ENCODE data around the gene EDARADD.

EDARADD gene

GRCh38 chr1:236516929-236517704, 123.0 kb downstream of the EDARADD start:
- DNase-seq = no peak
- H3K4me1 Mint-ChIP-seq (ENCODE audit: low read depth) = peaks cover 21% of the 10 kb centered on the region
- H3K9me3 Mint-ChIP-seq = no peaks in the 10 kb centered on the region
- peak overlapping the region; percentile 54 for H3K4me3 Mint-ChIP-seq
- no peaks in the 10 kb centered on the region for H3K36me3 Mint-ChIP-seq (ENCODE audit: low read depth)
- no peaks in the 10 kb centered on the region for H3K27me3 Mint-ChIP-seq
- H3K27ac Mint-ChIP-seq = peak overlapping the region; percentile 69

GRCh38 chr1:236518322-236518721, 124.2 kb downstream of the EDARADD start:
- H3K4me1 Mint-ChIP-seq (ENCODE audit: low read depth) = peaks cover 28% of the 10 kb centered on the region
- H3K27me3 Mint-ChIP-seq = no peaks in the 10 kb centered on the region
- no peaks in the 10 kb centered on the region for H3K9me3 Mint-ChIP-seq
- no peak for DNase-seq
- H3K4me3 Mint-ChIP-seq = no peak overlapping the region
- no peaks in the 10 kb centered on the region for H3K36me3 Mint-ChIP-seq (ENCODE audit: low read depth)
- H3K27ac Mint-ChIP-seq = no peak overlapping the region

- no peak for DNase-seq
- no peak overlapping the region for H3K27ac Mint-ChIP-seq
- peaks cover 15% of the 10 kb centered on the region for H3K36me3 Mint-ChIP-seq (ENCODE audit: low read depth)
- no peaks in the 10 kb centered on the region for H3K9me3 Mint-ChIP-seq
- H3K4me1 Mint-ChIP-seq (ENCODE audit: low read depth) = peaks cover 39% of the 10 kb centered on the region
- H3K4me3 Mint-ChIP-seq = no peak overlapping the region
- H3K27me3 Mint-ChIP-seq = no peaks in the 10 kb centered on the region
Observed at GRCh38 chr1:236520445-236521005, 126.4 kb downstream of the EDARADD start.

GRCh38 chr1:236522937-236523703, 129.0 kb downstream of the EDARADD start:
- H3K36me3 Mint-ChIP-seq (ENCODE audit: low read depth) = peaks cover 32% of the 10 kb centered on the region
- no peaks in the 10 kb centered on the region for H3K9me3 Mint-ChIP-seq
- H3K4me1 Mint-ChIP-seq (ENCODE audit: low read depth) = peaks cover 31% of the 10 kb centered on the region
- H3K4me3 Mint-ChIP-seq = peak overlapping the region; percentile 93
- DNase-seq = peak; percentile 40
- H3K27me3 Mint-ChIP-seq = no peaks in the 10 kb centered on the region
- peak overlapping the region; percentile 99 for H3K27ac Mint-ChIP-seq

GRCh38 chr1:236523704-236524141, 129.6 kb downstream of the EDARADD start, which contains the start of gene LGALS8:
Gene LGALS8 (plus strand): TSS chr1:236523982. CDS start chr1:236526071, 2,089 bp downstream.
- DNase-seq = peak; percentile 92
- H3K4me3 Mint-ChIP-seq = peak within 1 kb of the TSS; percentile 93
- H3K27ac Mint-ChIP-seq = peak within 1 kb of the TSS; percentile 99
- H3K4me1 Mint-ChIP-seq (ENCODE audit: low read depth) = peaks cover 32% of the 10 kb centered on the region
- H3K36me3 Mint-ChIP-seq (ENCODE audit: low read depth) = peaks cover 34% of the 10 kb centered on the region
- H3K27me3 Mint-ChIP-seq = no peaks in the 10 kb centered on the region
- no peaks in the 10 kb centered on the region for H3K9me3 Mint-ChIP-seq

- peak overlapping the region; percentile 99 for H3K27ac Mint-ChIP-seq
- H3K9me3 Mint-ChIP-seq = no peaks in the 10 kb centered on the region
- H3K4me1 Mint-ChIP-seq (ENCODE audit: low read depth) = peaks cover 36% of the 10 kb centered on the region
- peaks cover 39% of the 10 kb centered on the region for H3K36me3 Mint-ChIP-seq (ENCODE audit: low read depth)
- peak; percentile 77 for DNase-seq
- H3K4me3 Mint-ChIP-seq = peak overlapping the region; percentile 93
- H3K27me3 Mint-ChIP-seq = no peaks in the 10 kb centered on the region
Observed at GRCh38 chr1:236524142-236524894, 130.2 kb downstream of the EDARADD start.

- Mint-ChIP-seq H3K9me3 (no peaks in the 10 kb centered on the region), H3K27me3 (no peaks in the 10 kb centered on the region), H3K36me3 (ENCODE audit: low read depth) (peaks cover 39% of the 10 kb centered on the region), H3K4me1 (ENCODE audit: low read depth) (peaks cover 36% of the 10 kb centered on the region), H3K27ac (peak overlapping the region; percentile 99), H3K4me3 (peak overlapping the region; percentile 93)
- DNase-seq = no peak
Observed at GRCh38 chr1:236524895-236525184, 130.8 kb downstream of the EDARADD start.

GRCh38 chr1:236526079-236526478, 132.0 kb downstream of the EDARADD start:
- Mint-ChIP-seq H3K4me1 (ENCODE audit: low read depth) (peaks cover 44% of the 10 kb centered on the region), H3K9me3 (no peaks in the 10 kb centered on the region), H3K27ac (no peak overlapping the region), H3K27me3 (no peaks in the 10 kb centered on the region), H3K36me3 (ENCODE audit: low read depth) (peaks cover 51% of the 10 kb centered on the region), H3K4me3 (no peak overlapping the region)
- no peak for DNase-seq

- peak overlapping the region; percentile 42 for H3K27ac Mint-ChIP-seq
- H3K27me3 Mint-ChIP-seq = no peaks in the 10 kb centered on the region
- DNase-seq = no peak
- peaks cover 68% of the 10 kb centered on the region for H3K36me3 Mint-ChIP-seq (ENCODE audit: low read depth)
- H3K9me3 Mint-ChIP-seq = no peaks in the 10 kb centered on the region
- H3K4me3 Mint-ChIP-seq = no peak overlapping the region
- peaks cover 57% of the 10 kb centered on the region for H3K4me1 Mint-ChIP-seq (ENCODE audit: low read depth)
Observed at GRCh38 chr1:236530286-236530685, 136.2 kb downstream of the EDARADD start.

GRCh38 chr1:236530959-236531358, 136.9 kb downstream of the EDARADD start:
- Mint-ChIP-seq H3K27ac (no peak overlapping the region), H3K9me3 (no peaks in the 10 kb centered on the region), H3K4me1 (ENCODE audit: low read depth) (peaks cover 61% of the 10 kb centered on the region), H3K36me3 (ENCODE audit: low read depth) (peaks cover 72% of the 10 kb centered on the region), H3K4me3 (no peak overlapping the region), H3K27me3 (no peaks in the 10 kb centered on the region)
- no peak for DNase-seq

GRCh38 chr1:236532850-236533249, 138.8 kb downstream of the EDARADD start:
- H3K27ac Mint-ChIP-seq = peak overlapping the region; percentile 88
- no peaks in the 10 kb centered on the region for H3K9me3 Mint-ChIP-seq
- no peak overlapping the region for H3K4me3 Mint-ChIP-seq
- H3K4me1 Mint-ChIP-seq (ENCODE audit: low read depth) = peaks cover 57% of the 10 kb centered on the region
- H3K36me3 Mint-ChIP-seq (ENCODE audit: low read depth) = peaks cover 74% of the 10 kb centered on the region
- no peaks in the 10 kb centered on the region for H3K27me3 Mint-ChIP-seq
- DNase-seq = no peak

GRCh38 chr1:236534151-236534651, 140.1 kb downstream of the EDARADD start:
- no peak for DNase-seq
- Mint-ChIP-seq H3K4me1 (ENCODE audit: low read depth) (peaks cover 51% of the 10 kb centered on the region), H3K27ac (peak overlapping the region; percentile 88), H3K4me3 (no peak overlapping the region), H3K9me3 (no peaks in the 10 kb centered on the region), H3K36me3 (ENCODE audit: low read depth) (peaks cover 81% of the 10 kb centered on the region), H3K27me3 (no peaks in the 10 kb centered on the region)
